Common myeloid progenitor, CD34-positive (primary cell): ENCODE data around the gene ZNF561. TPM values are rescaled to one million over a fixed set of nuclear protein-coding genes. Genes with fewer than 3 reads are reported as not detected.
"Not testable (repeated sequence)": the region's sequence is repeated elsewhere in the genome, so short reads cannot be mapped to it uniquely, and the experiment has no call there.

Experiments used
- CTCF ChIA-PET: fragments of 350-600 bp; sonication (Branson Sonifier 250); formaldehyde crosslinking; loops from one replicate; lab custom pipeline; 2021; ENCODE audit warnings: antibody characterized with exemption; lab: Charles Lee
- POLR2A ChIA-PET: fragments of 350-600 bp; sonication (Branson Sonifier 250); formaldehyde crosslinking; loops from one replicate; lab custom pipeline; 2021; ENCODE audit warnings: antibody characterized with exemption; lab: Charles Lee
- DNase-seq, 3 donors: peaks; one replicate each; pipeline versions ENCODE4 v3.0.0 to v3.0.0-alpha.2; 2013
- H3K27ac ChIP-seq, 2 experiments: 1 replicate in 1 of 2; 2 replicates in 1 of 2; pipeline ENCODE4 v1.7.0; 2013; ENCODE audit warnings: inconsistent platforms in 2 of 2, low read length in 2 of 2, mild to moderate bottlenecking in 2 of 2, low read depth in 1 of 2, moderate library complexity in 1 of 2; ENCODE audit not compliant: severe bottlenecking in 2 of 2, insufficient read depth in 1 of 2, poor library complexity in 1 of 2
- H3K27me3 ChIP-seq, 5 experiments: replicated peaks in 2 of 5; 1 replicate in 3 of 5; 2 replicates in 2 of 5; pipeline versions ENCODE4 v1.6.1 to v1.7.0; 2013; ENCODE audit warnings: low read length in 4 of 5, mild to moderate bottlenecking in 2 of 5, moderate library complexity in 2 of 5, inconsistent platforms in 1 of 5; ENCODE audit not compliant: insufficient read depth in 5 of 5, control insufficient read depth in 4 of 5
- H3K36me3 ChIP-seq, 4 experiments: 1 replicate in 2 of 4; 2 replicates in 2 of 4; pipeline versions ENCODE4 v1.6.1 to v1.7.0; 2013; ENCODE audit warnings: low read length in 3 of 4, control low read depth in 1 of 4, mild to moderate bottlenecking in 1 of 4; ENCODE audit not compliant: control insufficient read depth in 4 of 4, insufficient read depth in 4 of 4
- H3K4me1 ChIP-seq, 4 experiments: 1 replicate in 3 of 4; 2 replicates in 1 of 4; pipeline versions ENCODE4 v1.6.1 to v1.7.1; 2013; ENCODE audit warnings: low read length in 3 of 4, mild to moderate bottlenecking in 3 of 4, control low read depth in 1 of 4, inconsistent platforms in 1 of 4, moderate library complexity in 1 of 4; ENCODE audit not compliant: control insufficient read depth in 4 of 4, insufficient read depth in 4 of 4; ENCODE audit errors: control extremely low read depth in 1 of 4
- H3K4me3 ChIP-seq, 7 experiments: 1 replicate in 4 of 7; 2 replicates in 3 of 7; pipeline versions ENCODE4 v1.5.1 to v1.7.0; 2013; ENCODE audit warnings: mild to moderate bottlenecking in 7 of 7, low read length in 6 of 7, moderate library complexity in 6 of 7, inconsistent platforms in 2 of 7, low read depth in 2 of 7, control low read depth in 1 of 7; ENCODE audit not compliant: insufficient read depth in 4 of 7, control insufficient read depth in 1 of 7; ENCODE audit errors: extremely low read depth in 1 of 7
- H3K9me3 ChIP-seq, 5 experiments: 1 replicate in 4 of 5; 2 replicates in 1 of 5; pipeline versions ENCODE4 v1.6.1 to v1.7.1; 2013; ENCODE audit warnings: low read length in 4 of 5, mild to moderate bottlenecking in 2 of 5, inconsistent platforms in 1 of 5, low read depth in 1 of 5, moderate library complexity in 1 of 5; ENCODE audit not compliant: control insufficient read depth in 4 of 5, insufficient read depth in 2 of 5; ENCODE audit errors: control extremely low read depth in 1 of 5
- WGBS: methylation state at CpG from one replicate; pipeline ENCODE4 v1.1.5; 2013; ENCODE audit not compliant: insufficient coverage; 5-methylcytosine and 5-hydroxymethylcytosine counted together
- polyA plus RNA-seq: library from polyadenylated mRNA; unstranded; fragments of 120-200 nt; gene quantifications from one replicate; pipeline ENCODE4 v1.2.1, GENCODE V29; 2013

The ZNF561 gene
- polyA plus RNA-seq: 47.6 TPM

GRCh38 chr19:9621156-9622037 lies at the start of gene ZNF561:
TSS of gene ZNF561 (minus strand) at chr19:9621232. CDS start at chr19:9619456, 1,776 bp downstream.
- H3K36me3 ChIP-seq: peaks cover 7 to 25% (median 17%) of the 10 kb centered on the region in 4 experiments
- peak within 1 kb of the TSS; percentile 95 to 99 for H3K27ac ChIP-seq
- ChIA-PET POLR2A (interaction anchor here (0.6 to 1.1 kb wide), 5 partner anchors 14 to 206 kb away, joined by 3 to 4 read pairs (median 3); partner anchors contain the start of genes FBXL12 and UBL5), CTCF (interaction anchor here (0.9 to 2.4 kb wide), 4 partner anchors 13 to 416 kb away, joined by 3 to 9 read pairs (median 4); no protein-coding TSS in a partner anchor)
- peak within 1 kb of the TSS; percentile 77 to 97 (median 94) for H3K4me3 ChIP-seq
- H3K9me3 ChIP-seq: no peaks in the 10 kb centered on the region
- under 1% methylated on average over 33 of the region's 33 CpGs for WGBS
- no peaks in the 10 kb centered on the region for H3K27me3 ChIP-seq
- peak; percentile 94 to 98 (median 98) for DNase-seq
- peaks cover 2 to 21% (median 15%) of the 10 kb centered on the region in 4 experiments for H3K4me1 ChIP-seq

- whole genome bisulfite sequencing: 100% methylated on average over 1 of the region's 2 CpGs
- H3K9me3 ChIP-seq: peaks cover 16 to 78% (median 42%) of the 10 kb centered on the region in 5 experiments
- POLR2A ChIA-PET: no interaction called here
- no peak for DNase-seq
- no peaks in the 10 kb centered on the region for H3K27me3 ChIP-seq
- H3K4me3 ChIP-seq: no peak overlapping the region
- CTCF ChIA-PET: interaction anchor here (0.6 to 1.7 kb wide), 2 partner anchors 14 to 105 kb away, joined by 4 to 5 read pairs; no protein-coding TSS in a partner anchor
- no peaks in the 10 kb centered on the region for H3K4me1 ChIP-seq
- H3K36me3 ChIP-seq: peaks cover 23 to 60% (median 36%) of the 10 kb centered on the region in 4 experiments
- no peak overlapping the region for H3K27ac ChIP-seq
Observed at GRCh38 chr19:9668544-9668943, 47.5 kb upstream of the ZNF561 start.

GRCh38 chr19:9667898-9668297 lies 46.9 kb upstream of the ZNF561 start:
- WGBS: 100% methylated on average over 3 of the region's 3 CpGs
- Histone ChIP-seq H3K4me1 (no peaks in the 10 kb centered on the region), H3K27ac (no peak overlapping the region), H3K9me3 (peaks cover 16 to 74% (median 36%) of the 10 kb centered on the region in 5 experiments), H3K27me3 (no peaks in the 10 kb centered on the region), H3K36me3 (peaks cover 22 to 59% (median 34%) of the 10 kb centered on the region in 4 experiments), H3K4me3 (no peak overlapping the region)
- ChIA-PET CTCF (interaction anchor here (1.7 kb wide), 1 partner anchor 14 kb away, joined by 5 read pairs; no protein-coding TSS in a partner anchor), POLR2A (no interaction called here)
- DNase-seq: no peak

DNA sequence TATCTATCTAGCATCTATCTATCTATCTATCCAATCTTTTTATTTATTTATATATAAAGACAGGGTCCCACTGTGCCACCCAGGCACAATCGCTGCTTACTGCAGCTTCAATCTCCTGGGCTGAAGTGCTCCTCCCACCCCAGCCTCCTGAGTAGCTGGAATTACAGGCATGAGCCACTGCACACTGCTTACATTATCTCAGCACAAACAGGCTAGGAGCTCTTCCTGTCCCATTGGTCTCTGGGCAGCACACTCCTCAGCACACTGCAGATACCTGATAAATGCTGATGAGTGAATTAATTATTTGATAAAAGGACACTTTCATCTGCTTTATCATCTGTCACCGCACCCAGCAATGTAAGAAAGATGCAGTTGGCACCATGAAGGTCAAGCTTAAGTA lies 37.7 kb upstream of the ZNF561 start:
- H3K27me3 ChIP-seq: no peaks in the 10 kb centered on the region
- H3K27ac ChIP-seq: no peak overlapping the region
- WGBS: 89% methylated on average over 1 of the region's 2 CpGs
- ChIA-PET POLR2A (no interaction called here), CTCF (no interaction called here)
- no peak overlapping the region for H3K4me3 ChIP-seq
- peaks cover 0 to 61% (median 30%) of the 10 kb centered on the region in 5 experiments for H3K9me3 ChIP-seq
- H3K36me3 ChIP-seq: peaks cover 28 to 72% (median 47%) of the 10 kb centered on the region in 4 experiments
- no peaks in the 10 kb centered on the region for H3K4me1 ChIP-seq
- peak in 1 of 3 donors; percentile 21 for DNase-seq

DNA sequence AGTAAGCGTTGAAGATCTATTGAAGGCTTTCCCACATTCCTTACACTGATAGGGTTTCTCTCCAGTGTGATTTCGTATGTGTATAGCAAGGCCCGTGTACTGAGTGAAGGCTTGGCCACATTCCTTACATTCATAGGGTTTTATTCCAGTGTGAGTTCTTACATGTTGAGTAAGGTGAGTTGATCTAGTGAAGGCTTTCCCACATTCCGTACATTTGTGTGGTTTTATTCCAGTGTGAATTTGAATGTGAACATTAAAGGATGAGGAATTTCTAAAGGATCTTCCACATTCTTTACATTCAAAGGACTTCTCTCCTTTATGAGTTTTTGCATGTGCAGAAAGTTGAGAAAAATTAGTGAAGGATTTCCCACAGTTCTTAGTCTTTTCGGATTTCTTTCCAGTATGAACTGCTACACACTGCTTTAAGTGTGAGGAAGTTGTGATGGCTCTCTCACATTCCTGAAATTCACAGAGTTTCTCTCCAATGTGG lies 32.1 kb upstream of the ZNF561 start:
- DNase-seq, H3K27me3 ChIP-seq, POLR2A ChIA-PET, CTCF ChIA-PET, H3K4me1 ChIP-seq, H3K27ac ChIP-seq: not testable (repeated sequence)
- no CpG with 5 or more reads among the region's 5 CpGs for WGBS
- Histone ChIP-seq H3K4me3 (peak overlapping the region in 1 of 7 experiments; percentile 13), H3K36me3 (peaks cover 43 to 88% (median 72%) of the 10 kb centered on the region in 4 experiments), H3K9me3 (peaks cover 7 to 68% (median 46%) of the 10 kb centered on the region in 5 experiments)

- POLR2A ChIA-PET, DNase-seq, H3K4me3 ChIP-seq, H3K27ac ChIP-seq, H3K27me3 ChIP-seq, H3K4me1 ChIP-seq: not testable (repeated sequence)
- CTCF ChIA-PET: interaction anchor here (1.0 kb wide), 1 partner anchor 9 kb away, joined by 3 read pairs; no protein-coding TSS in a partner anchor
- Histone ChIP-seq H3K9me3 (peaks cover 7 to 62% (median 46%) of the 10 kb centered on the region in 5 experiments), H3K36me3 (peaks cover 42 to 80% (median 62%) of the 10 kb centered on the region in 4 experiments)
- 100% methylated on average over 3 of the region's 3 CpGs for WGBS
Observed at GRCh38 chr19:9651464-9651863, 30.4 kb upstream of the ZNF561 start.
